Hepatocyte (in vitro differentiated cells): ENCODE measurements around the gene C11orf24. TPM values are rescaled to one million over a fixed set of nuclear protein-coding genes. Genes with fewer than 3 reads are reported as not detected.

ENCODE experiments used
- DNase-seq: peaks from one replicate; pipeline ENCODE4 v3.0.0-alpha.2; 2016; ENCODE audit warnings: low spot score
- H2AFZ ChIP-seq: fragments of 200-600 bp; sonication (generic); 2 replicates; pipeline ENCODE4 v1.6.0; 2016; ENCODE audit warnings: antibody characterized with exemption, mild to moderate bottlenecking
- H3K27ac ChIP-seq: fragments of 200-600 bp; sonication (generic); 2 replicates; pipeline ENCODE4 v1.5.1; 2016; ENCODE audit warnings: mild to moderate bottlenecking
- H3K27me3 ChIP-seq: fragments of 200-600 bp; sonication (generic); 2 replicates; pipeline ENCODE4 v1.6.1; 2016
- H3K36me3 ChIP-seq: fragments of 200-600 bp; sonication (generic); replicated peaks from 2 replicates; pipeline ENCODE4 v1.5.1; 2016; ENCODE audit warnings: low read depth; ENCODE audit not compliant: insufficient read depth
- H3K4me1 ChIP-seq: fragments of 200-600 bp; sonication (generic); 2 replicates; pipeline ENCODE4 v1.5.1; 2016; ENCODE audit warnings: mild to moderate bottlenecking, moderate library complexity; ENCODE audit not compliant: insufficient read depth
- H3K4me2 ChIP-seq: fragments of 200-600 bp; sonication (generic); 2 replicates; pipeline ENCODE4 v1.6.0; 2016
- H3K4me3 ChIP-seq: fragments of 200-600 bp; sonication (generic); 2 replicates; pipeline ENCODE4 v1.5.1; 2016; ENCODE audit warnings: mild to moderate bottlenecking
- H3K79me2 ChIP-seq: fragments of 200-600 bp; sonication (generic); 2 replicates; pipeline ENCODE4 v1.6.0; 2017; ENCODE audit warnings: mild to moderate bottlenecking
- H3K9me2 ChIP-seq: fragments of 200-600 bp; sonication (generic); replicated peaks from 2 replicates; pipeline ENCODE4 v1.6.0; 2017; ENCODE audit warnings: mild to moderate bottlenecking; ENCODE audit not compliant: insufficient read depth
- H3K9me3 ChIP-seq: fragments of 200-600 bp; sonication (generic); 2 replicates; pipeline ENCODE4 v1.5.1; 2016; ENCODE audit warnings: low read depth, mild to moderate bottlenecking
- H4K20me1 ChIP-seq: fragments of 200-600 bp; sonication (generic); 2 replicates; pipeline ENCODE4 v1.6.0; 2016; ENCODE audit warnings: mild to moderate bottlenecking; ENCODE audit not compliant: insufficient read depth, poor library complexity, severe bottlenecking
- EZH2 ChIP-seq: fragments of 200-600 bp; sonication (generic); IDR thresholded peaks from 2 replicates; pipeline ENCODE4 v1.6.1; 2016; ENCODE audit warnings: antibody characterized with exemption, mild to moderate bottlenecking, borderline replicate concordance
- EZH2phosphoT487 ChIP-seq: fragments of 200-600 bp; sonication (generic); IDR thresholded peaks from one replicate; pipeline ENCODE4 v1.6.1; 2018; ENCODE audit warnings: antibody characterized with exemption, mild to moderate bottlenecking, low read depth, moderate library complexity; ENCODE audit not compliant: unreplicated experiment, severe bottlenecking
- WGBS: methylation state at CpG from one replicate; pipeline ENCODE4 v1.1.6; 2016; ENCODE audit warnings: low lambda C conversion rate; ENCODE audit errors: missing lambda C conversion rate; 5-methylcytosine and 5-hydroxymethylcytosine counted together
- polyA plus RNA-seq: library from polyadenylated mRNA; unstranded; fragments of >200 nt; fragmentation: Nextera tagmentation; extraction: Ambion mirVana; gene quantifications from 2 replicates; pipeline ENCODE4 v1.2.1, GENCODE V29; 2016
- total RNA-seq: library from RNA; depleted of rRNA; stranded (reverse); fragments of >200 nt; gene quantifications from 2 replicates; pipeline ENCODE4 v1.2.3, GENCODE V29; 2014
- TF ChIP-seq, protein P1 (sequence below): fragments of 200-600 bp; sonication (generic); IDR thresholded peaks from 2 replicates; pipeline ENCODE4 v1.5.1; 2016; ENCODE audit warnings: antibody characterized with exemption, mild to moderate bottlenecking; ENCODE audit not compliant: poor library complexity

Gene C11orf24
- total and polyA plus RNA-seq, 2 experiments from 2014 or later = 55.6 to 76.2 TPM

DNA sequence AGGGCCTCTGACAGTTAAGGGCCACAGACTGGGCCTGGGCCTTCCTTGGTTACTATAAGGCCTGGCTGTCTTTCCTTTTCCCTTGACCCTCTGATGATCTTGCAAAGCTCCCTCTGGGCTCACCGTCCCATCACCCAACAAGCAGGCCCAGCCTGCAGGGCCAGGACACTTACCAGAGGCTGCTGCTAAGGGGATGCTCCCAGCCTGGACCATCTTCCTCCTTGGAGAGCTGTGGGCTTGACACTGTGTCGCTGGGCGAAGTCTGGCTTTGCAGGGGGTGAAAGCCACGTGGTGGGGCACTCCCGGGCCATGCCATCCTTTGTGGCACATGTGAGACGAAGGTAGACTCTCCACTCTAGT is 3.9 kb downstream of the C11orf24 start:
- no peaks in the 10 kb centered on the region for H3K9me3 ChIP-seq
- no peak overlapping the region for H3K4me3 ChIP-seq
- 100% methylated on average over 6 of the region's 6 CpGs for WGBS
- no peaks in the 10 kb centered on the region for H3K36me3 ChIP-seq
- no peaks in the 10 kb centered on the region for H3K9me2 ChIP-seq
- H3K4me1 ChIP-seq = peaks cover 12% of the 10 kb centered on the region
- no peak overlapping the region for H2AFZ ChIP-seq
- TF ChIP-seq EZH2 = no peak
- TF ChIP-seq EZH2phosphoT487 = no peak
- TF ChIP-seq, protein P1, sequence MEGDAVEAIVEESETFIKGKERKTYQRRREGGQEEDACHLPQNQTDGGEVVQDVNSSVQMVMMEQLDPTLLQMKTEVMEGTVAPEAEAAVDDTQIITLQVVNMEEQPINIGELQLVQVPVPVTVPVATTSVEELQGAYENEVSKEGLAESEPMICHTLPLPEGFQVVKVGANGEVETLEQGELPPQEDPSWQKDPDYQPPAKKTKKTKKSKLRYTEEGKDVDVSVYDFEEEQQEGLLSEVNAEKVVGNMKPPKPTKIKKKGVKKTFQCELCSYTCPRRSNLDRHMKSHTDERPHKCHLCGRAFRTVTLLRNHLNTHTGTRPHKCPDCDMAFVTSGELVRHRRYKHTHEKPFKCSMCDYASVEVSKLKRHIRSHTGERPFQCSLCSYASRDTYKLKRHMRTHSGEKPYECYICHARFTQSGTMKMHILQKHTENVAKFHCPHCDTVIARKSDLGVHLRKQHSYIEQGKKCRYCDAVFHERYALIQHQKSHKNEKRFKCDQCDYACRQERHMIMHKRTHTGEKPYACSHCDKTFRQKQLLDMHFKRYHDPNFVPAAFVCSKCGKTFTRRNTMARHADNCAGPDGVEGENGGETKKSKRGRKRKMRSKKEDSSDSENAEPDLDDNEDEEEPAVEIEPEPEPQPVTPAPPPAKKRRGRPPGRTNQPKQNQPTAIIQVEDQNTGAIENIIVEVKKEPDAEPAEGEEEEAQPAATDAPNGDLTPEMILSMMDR = no peak
- peaks cover 10% of the 10 kb centered on the region for H4K20me1 ChIP-seq
- H3K4me2 ChIP-seq = no peak overlapping the region
- H3K79me2 ChIP-seq = peaks cover 51% of the 10 kb centered on the region
- DNase-seq = no peak
- no peak overlapping the region for H3K27ac ChIP-seq
- H3K27me3 ChIP-seq = no peaks in the 10 kb centered on the region

DNA sequence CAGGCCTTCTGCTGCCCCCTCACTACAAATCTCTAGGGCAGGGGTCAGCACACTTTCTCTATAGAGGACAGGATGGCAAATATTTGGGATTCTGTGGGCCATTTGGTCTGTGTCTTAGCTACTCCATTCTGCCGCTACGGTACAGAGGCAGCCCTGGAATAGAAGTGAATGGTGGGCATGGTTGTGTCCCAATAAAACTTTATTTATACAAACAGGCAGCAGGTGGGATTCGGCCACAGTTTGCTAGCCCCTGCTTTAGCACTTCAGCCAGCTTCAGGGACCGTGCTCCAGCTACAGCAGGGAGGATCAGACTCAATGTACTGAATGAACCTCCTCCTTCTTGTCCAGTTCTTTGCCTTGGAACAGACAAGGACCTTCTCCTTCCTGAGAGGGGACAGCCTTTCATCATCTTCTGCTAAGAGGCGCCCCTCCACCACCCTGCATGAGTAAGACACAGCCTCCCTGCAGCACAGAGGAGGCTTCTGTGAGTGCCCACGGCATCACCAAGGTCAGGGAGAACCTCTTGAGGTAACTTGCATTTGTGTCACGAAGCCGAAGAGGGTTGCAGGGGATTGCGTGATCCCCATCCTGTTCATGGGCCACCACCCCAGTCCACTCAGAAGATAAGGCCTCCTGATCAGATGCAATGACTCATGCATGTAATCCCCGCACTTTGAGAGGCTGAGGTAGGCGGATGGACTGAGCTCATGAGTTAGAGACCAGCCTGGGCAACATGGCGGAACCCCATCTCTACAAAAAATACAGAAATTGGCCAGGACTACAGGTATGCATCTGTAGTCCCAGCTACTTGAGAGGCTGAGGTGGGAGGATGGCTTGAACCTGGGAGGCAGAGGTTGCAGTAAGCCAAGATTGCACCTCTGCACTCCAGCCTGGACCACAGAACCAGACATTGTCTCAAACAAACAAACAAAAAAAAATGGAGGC is 4.6 kb downstream of the C11orf24 start:
- no peaks in the 10 kb centered on the region for H3K9me3 ChIP-seq
- TF ChIP-seq, protein P1 = no peak
- TF ChIP-seq EZH2 (no peak), EZH2phosphoT487 (no peak)
- H3K9me2 ChIP-seq = no peaks in the 10 kb centered on the region
- WGBS = 95% methylated on average over 12 of the region's 12 CpGs
- no peaks in the 10 kb centered on the region for H3K27me3 ChIP-seq
- peaks cover 7% of the 10 kb centered on the region for H3K4me1 ChIP-seq
- H2AFZ ChIP-seq = no peak overlapping the region
- H3K4me3 ChIP-seq = no peak overlapping the region
- no peaks in the 10 kb centered on the region for H3K36me3 ChIP-seq
- no peak overlapping the region for H3K27ac ChIP-seq
- peaks cover 10% of the 10 kb centered on the region for H4K20me1 ChIP-seq
- H3K79me2 ChIP-seq = peaks cover 49% of the 10 kb centered on the region
- H3K4me2 ChIP-seq = no peak overlapping the region
- no peak for DNase-seq

DNA sequence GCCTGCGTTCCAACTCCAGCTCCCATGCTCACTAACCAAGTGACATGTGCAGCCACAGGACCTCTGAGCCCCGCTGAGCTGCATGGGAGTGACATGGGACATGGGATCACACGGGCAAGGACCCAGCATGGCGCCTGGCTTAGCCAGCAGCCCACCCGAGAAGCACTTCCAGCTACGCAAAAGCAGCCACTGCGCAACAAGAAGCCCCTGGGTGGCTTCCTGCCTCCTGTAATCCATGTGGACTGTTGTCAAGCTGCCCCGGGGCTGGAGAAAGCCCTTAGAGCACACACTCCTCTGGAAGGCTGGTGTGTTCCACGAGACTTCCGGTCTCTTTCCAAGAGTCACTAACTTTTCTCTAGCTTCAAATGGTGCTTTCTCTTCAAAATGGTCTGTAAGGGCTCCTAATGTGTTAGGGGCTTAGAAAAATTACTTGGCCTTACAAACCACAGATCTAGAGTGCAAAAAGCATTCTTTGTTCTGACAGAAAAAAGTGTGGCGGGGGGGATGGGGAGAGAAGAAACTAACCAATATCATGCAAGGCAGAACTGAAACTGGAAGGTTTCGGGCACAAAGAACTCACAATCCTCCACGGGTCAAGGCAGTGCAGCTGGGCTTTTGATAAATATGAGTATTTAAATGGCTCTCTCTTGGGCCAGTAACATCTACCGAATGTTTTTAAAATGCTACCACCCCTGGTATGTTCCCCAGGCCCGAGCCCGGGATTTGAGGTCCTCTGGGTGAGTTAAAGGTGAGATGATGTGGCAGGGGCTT is 5.5 kb downstream of the C11orf24 start:
- no peak for DNase-seq
- no peak overlapping the region for H3K4me3 ChIP-seq
- H3K27ac ChIP-seq = no peak overlapping the region
- H3K36me3 ChIP-seq = no peaks in the 10 kb centered on the region
- peaks cover 45% of the 10 kb centered on the region for H3K79me2 ChIP-seq
- H3K9me2 ChIP-seq = no peaks in the 10 kb centered on the region
- TF ChIP-seq, protein P1 = no peak
- TF ChIP-seq EZH2phosphoT487 = no peak
- no peak for TF ChIP-seq EZH2
- no peaks in the 10 kb centered on the region for H3K9me3 ChIP-seq
- 98% methylated on average over 16 of the region's 16 CpGs for WGBS
- no peak overlapping the region for H3K4me2 ChIP-seq
- H3K27me3 ChIP-seq = no peaks in the 10 kb centered on the region
- H4K20me1 ChIP-seq = peaks cover 10% of the 10 kb centered on the region
- H2AFZ ChIP-seq = no peak overlapping the region
- peaks cover 7% of the 10 kb centered on the region for H3K4me1 ChIP-seq
